ENCODE results near the gene ARID1B. TPM values are rescaled to one million over a fixed set of nuclear protein-coding genes. Genes with fewer than 3 reads are reported as not detected.

The ARID1B gene
- total RNA-seq, 4 donors from 2014 or later = 87.1 to 194 (median 115) TPM

DNA sequence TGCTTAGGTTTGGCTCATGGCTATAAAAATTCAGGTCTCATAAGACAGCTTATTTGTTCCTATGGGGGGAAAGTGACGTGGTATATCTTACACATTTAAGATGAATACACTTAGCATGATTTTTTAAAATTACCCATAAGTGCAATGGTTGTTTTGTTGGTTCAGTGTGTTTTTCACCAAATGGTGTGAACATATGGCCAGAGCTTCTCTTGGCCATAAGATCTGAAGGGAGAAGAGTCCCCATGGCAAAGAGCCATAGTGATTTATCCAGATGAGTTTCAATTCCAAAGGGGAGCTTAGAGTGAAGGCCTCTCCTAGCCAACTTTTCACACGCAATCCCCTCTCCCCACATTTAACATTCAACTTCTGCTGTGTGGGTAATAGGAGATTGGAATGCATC lies 438.5 kb downstream of the ARID1B start:
- no peak for DNase-seq
- in situ Hi-C loops (cut with MboI; ENCODE audit: low pct_ligation_motif_present in 1 of 4, low pct_unique_long_range_greater_than_20kb in 1 of 4, low sequenced_read_pairs in 3 of 4) (no loop called here), intact Hi-C loops (cut with DNase I; ENCODE audit: low total_unique reads) (no loop called here)
- H3K9me3 ChIP-seq = no peaks in the 10 kb centered on the region
- no peak overlapping the region for H3K4me3 ChIP-seq
- H3K4me1 ChIP-seq = peaks cover 0 to 11% (median 4%) of the 10 kb centered on the region in 4 donors
- H3K27ac ChIP-seq = no peak overlapping the region
- H3K36me3 ChIP-seq = no peaks in the 10 kb centered on the region
- 85 to 94% methylated on average over 2 of the region's 2 CpGs for WGBS, 2 donors (ENCODE audit: low coverage in 1 of 2)
- no peak for TF ChIP-seq EP300 (IDR thresholded peaks at IDR 0.05; ENCODE audit: low read depth)
- no peak for TF ChIP-seq POLR2AphosphoS5 (IDR thresholded peaks at IDR 0.05)
- TF ChIP-seq POLR2A (IDR thresholded peaks at IDR 0.05) = no peak
- TF ChIP-seq, protein P1, sequence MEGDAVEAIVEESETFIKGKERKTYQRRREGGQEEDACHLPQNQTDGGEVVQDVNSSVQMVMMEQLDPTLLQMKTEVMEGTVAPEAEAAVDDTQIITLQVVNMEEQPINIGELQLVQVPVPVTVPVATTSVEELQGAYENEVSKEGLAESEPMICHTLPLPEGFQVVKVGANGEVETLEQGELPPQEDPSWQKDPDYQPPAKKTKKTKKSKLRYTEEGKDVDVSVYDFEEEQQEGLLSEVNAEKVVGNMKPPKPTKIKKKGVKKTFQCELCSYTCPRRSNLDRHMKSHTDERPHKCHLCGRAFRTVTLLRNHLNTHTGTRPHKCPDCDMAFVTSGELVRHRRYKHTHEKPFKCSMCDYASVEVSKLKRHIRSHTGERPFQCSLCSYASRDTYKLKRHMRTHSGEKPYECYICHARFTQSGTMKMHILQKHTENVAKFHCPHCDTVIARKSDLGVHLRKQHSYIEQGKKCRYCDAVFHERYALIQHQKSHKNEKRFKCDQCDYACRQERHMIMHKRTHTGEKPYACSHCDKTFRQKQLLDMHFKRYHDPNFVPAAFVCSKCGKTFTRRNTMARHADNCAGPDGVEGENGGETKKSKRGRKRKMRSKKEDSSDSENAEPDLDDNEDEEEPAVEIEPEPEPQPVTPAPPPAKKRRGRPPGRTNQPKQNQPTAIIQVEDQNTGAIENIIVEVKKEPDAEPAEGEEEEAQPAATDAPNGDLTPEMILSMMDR (IDR thresholded peaks at IDR 0.05) = no peak
- no peaks in the 10 kb centered on the region for H3K27me3 ChIP-seq

DNA sequence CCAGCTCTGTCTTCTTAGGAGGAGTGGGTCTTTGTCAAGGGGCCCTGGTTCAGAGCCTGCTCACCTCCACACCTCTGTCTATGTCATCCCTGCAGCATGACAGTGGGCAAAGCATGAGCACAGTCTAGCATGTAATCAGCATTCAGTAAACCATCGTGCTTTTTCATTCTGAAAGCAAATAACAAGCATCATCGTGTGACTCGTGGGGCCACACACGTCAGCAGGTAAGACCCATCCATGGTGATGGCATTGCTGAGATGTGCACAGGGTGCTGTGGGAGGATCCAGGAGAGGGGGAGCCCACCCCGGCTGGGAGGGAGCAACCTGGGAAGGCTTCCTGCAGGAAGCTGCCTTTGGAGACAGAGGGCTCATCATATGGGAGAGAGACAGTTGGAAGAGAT lies 439.4 kb downstream of the ARID1B start:
- 38 to 81% methylated on average over 1 to 5 of the region's 5 CpGs for WGBS, 2 donors (ENCODE audit: low coverage in 1 of 2)
- no peak overlapping the region for H3K4me3 ChIP-seq
- no peaks in the 10 kb centered on the region for H3K27me3 ChIP-seq
- H3K4me1 ChIP-seq = peaks cover 0 to 14% (median 8%) of the 10 kb centered on the region in 4 donors
- no peak overlapping the region for H3K27ac ChIP-seq
- TF ChIP-seq EP300 (IDR thresholded peaks at IDR 0.05; ENCODE audit: low read depth) = no peak
- TF ChIP-seq, protein P1 (IDR thresholded peaks at IDR 0.05) = no peak
- TF ChIP-seq POLR2AphosphoS5 (IDR thresholded peaks at IDR 0.05) = no peak
- TF ChIP-seq POLR2A (IDR thresholded peaks at IDR 0.05) = no peak
- in situ Hi-C loops (cut with MboI; ENCODE audit: low pct_ligation_motif_present in 1 of 4, low pct_unique_long_range_greater_than_20kb in 1 of 4, low sequenced_read_pairs in 3 of 4) = no loop called here
- H3K9me3 ChIP-seq = no peaks in the 10 kb centered on the region
- no peaks in the 10 kb centered on the region for H3K36me3 ChIP-seq
- intact Hi-C loops (cut with DNase I; ENCODE audit: low total_unique reads) = no loop called here
- no peak for DNase-seq

DNA sequence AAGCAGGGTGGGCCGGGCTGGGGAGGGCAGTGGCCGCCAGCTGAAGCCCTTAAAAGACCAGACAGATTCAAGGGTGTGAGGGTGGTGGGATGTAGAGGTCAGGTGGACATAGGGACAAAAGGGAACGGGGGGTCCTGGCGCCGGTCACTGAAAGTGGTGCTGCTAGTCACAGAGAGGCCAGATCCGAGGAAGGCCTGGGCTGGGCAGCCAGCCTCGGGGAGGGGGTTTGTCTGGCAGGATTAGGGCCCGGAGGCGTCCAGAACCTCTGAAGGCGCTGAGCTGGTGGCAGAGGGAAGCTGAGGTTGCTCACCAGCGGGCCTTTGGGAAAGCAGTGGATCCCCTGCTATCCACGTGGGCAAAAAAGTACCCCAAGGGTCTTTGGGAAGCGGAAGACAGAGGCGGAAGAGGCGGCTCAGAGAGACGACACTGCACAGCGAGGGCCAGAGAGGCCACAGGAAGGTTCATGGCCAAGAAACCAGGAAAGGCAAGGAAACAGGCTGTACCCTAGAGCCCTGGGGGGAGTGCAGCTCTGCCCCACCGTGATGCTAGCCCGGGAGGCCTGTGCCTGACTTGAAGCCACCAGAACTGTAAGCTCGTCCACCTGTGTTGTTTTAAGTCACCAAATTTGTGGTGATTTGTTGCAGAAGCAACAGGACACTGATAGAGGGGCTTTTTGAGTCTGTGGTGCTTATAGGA lies 440.2 kb downstream of the ARID1B start:
- intact Hi-C loops (cut with DNase I; ENCODE audit: low total_unique reads) (no loop called here), in situ Hi-C loops (cut with MboI; ENCODE audit: low pct_ligation_motif_present in 1 of 4, low pct_unique_long_range_greater_than_20kb in 1 of 4, low sequenced_read_pairs in 3 of 4) (no loop called here)
- H3K9me3 ChIP-seq = no peaks in the 10 kb centered on the region
- WGBS, 2 donors (ENCODE audit: low coverage in 1 of 2) = 89 to 93% methylated on average over 13 to 20 of the region's 20 CpGs
- no peak overlapping the region for H3K27ac ChIP-seq
- no peak for TF ChIP-seq EP300 (IDR thresholded peaks at IDR 0.05; ENCODE audit: low read depth)
- TF ChIP-seq POLR2A (IDR thresholded peaks at IDR 0.05) = no peak
- no peak for TF ChIP-seq POLR2AphosphoS5 (IDR thresholded peaks at IDR 0.05)
- TF ChIP-seq, protein P1 (IDR thresholded peaks at IDR 0.05) = no peak
- H3K27me3 ChIP-seq = no peaks in the 10 kb centered on the region
- peaks cover 0 to 14% (median 8%) of the 10 kb centered on the region in 4 donors for H3K4me1 ChIP-seq
- no peak for DNase-seq
- H3K36me3 ChIP-seq = no peaks in the 10 kb centered on the region
- H3K4me3 ChIP-seq = no peak overlapping the region

DNA sequence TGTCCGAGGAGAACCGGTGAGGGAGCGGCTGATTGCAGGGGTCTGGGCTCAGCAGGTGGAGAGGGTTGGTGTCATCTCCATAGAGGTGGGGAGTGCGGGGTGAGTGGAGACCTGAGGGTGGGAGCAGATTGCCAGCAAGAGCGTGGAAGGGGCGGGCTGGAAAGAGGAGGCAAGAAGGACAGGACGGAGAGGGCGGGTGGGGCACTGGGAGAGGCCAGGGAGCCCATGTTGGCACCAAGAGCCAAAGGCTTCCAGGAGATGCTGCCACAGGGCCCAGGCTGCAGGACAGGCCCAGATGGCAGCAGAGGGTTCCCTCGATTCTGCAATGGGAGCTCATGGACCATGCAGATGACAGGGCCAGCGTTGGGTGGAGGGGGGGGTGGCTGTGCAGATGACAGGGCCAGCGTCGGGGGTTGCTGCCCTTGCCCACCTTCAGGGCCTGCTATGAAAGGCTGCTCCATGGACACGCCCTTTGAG lies 440.8 kb downstream of the ARID1B start:
- in situ Hi-C loops (cut with MboI; ENCODE audit: low pct_ligation_motif_present in 1 of 4, low pct_unique_long_range_greater_than_20kb in 1 of 4, low sequenced_read_pairs in 3 of 4) = no loop called here
- WGBS, 2 donors (ENCODE audit: low coverage in 1 of 2) = 94% methylated on average over 13 of the region's 13 CpGs; no CpG with 5 or more reads in 1 of the 2 donors
- DNase-seq = no peak
- Histone ChIP-seq H3K27ac (no peak overlapping the region), H3K36me3 (no peaks in the 10 kb centered on the region), H3K9me3 (no peaks in the 10 kb centered on the region), H3K27me3 (no peaks in the 10 kb centered on the region), H3K4me3 (no peak overlapping the region), H3K4me1 (peaks cover 0 to 14% (median 8%) of the 10 kb centered on the region in 4 donors)
- no peak for TF ChIP-seq POLR2AphosphoS5 (IDR thresholded peaks at IDR 0.05)
- TF ChIP-seq, protein P1 (IDR thresholded peaks at IDR 0.05) = no peak
- no peak for TF ChIP-seq POLR2A (IDR thresholded peaks at IDR 0.05)
- no peak for TF ChIP-seq EP300 (IDR thresholded peaks at IDR 0.05; ENCODE audit: low read depth)
- intact Hi-C loops (cut with DNase I; ENCODE audit: low total_unique reads) = no loop called here

All from transverse colon (tissue), 4 donors.